Hepatocyte (in vitro differentiated cells): Measurements from ENCODE around the gene EIPR1. TPM values are rescaled to one million over a fixed set of nuclear protein-coding genes. Genes with fewer than 3 reads are reported as not detected.

ENCODE experiments used
- DNase-seq: peaks from one replicate; pipeline ENCODE4 v3.0.0-alpha.2; 2016; ENCODE audit warnings: low spot score
- H2AFZ ChIP-seq: fragments of 200-600 bp; sonication (generic); 2 replicates; pipeline ENCODE4 v1.6.0; 2016; ENCODE audit warnings: antibody characterized with exemption, mild to moderate bottlenecking
- H3K27ac ChIP-seq: fragments of 200-600 bp; sonication (generic); 2 replicates; pipeline ENCODE4 v1.5.1; 2016; ENCODE audit warnings: mild to moderate bottlenecking
- H3K27me3 ChIP-seq: fragments of 200-600 bp; sonication (generic); 2 replicates; pipeline ENCODE4 v1.6.1; 2016
- H3K36me3 ChIP-seq: fragments of 200-600 bp; sonication (generic); replicated peaks from 2 replicates; pipeline ENCODE4 v1.5.1; 2016; ENCODE audit warnings: low read depth; ENCODE audit not compliant: insufficient read depth
- H3K4me1 ChIP-seq: fragments of 200-600 bp; sonication (generic); 2 replicates; pipeline ENCODE4 v1.5.1; 2016; ENCODE audit warnings: mild to moderate bottlenecking, moderate library complexity; ENCODE audit not compliant: insufficient read depth
- H3K4me2 ChIP-seq: fragments of 200-600 bp; sonication (generic); 2 replicates; pipeline ENCODE4 v1.6.0; 2016
- H3K4me3 ChIP-seq: fragments of 200-600 bp; sonication (generic); 2 replicates; pipeline ENCODE4 v1.5.1; 2016; ENCODE audit warnings: mild to moderate bottlenecking
- H3K79me2 ChIP-seq: fragments of 200-600 bp; sonication (generic); 2 replicates; pipeline ENCODE4 v1.6.0; 2017; ENCODE audit warnings: mild to moderate bottlenecking
- H3K9me2 ChIP-seq: fragments of 200-600 bp; sonication (generic); replicated peaks from 2 replicates; pipeline ENCODE4 v1.6.0; 2017; ENCODE audit warnings: mild to moderate bottlenecking; ENCODE audit not compliant: insufficient read depth
- H3K9me3 ChIP-seq: fragments of 200-600 bp; sonication (generic); 2 replicates; pipeline ENCODE4 v1.5.1; 2016; ENCODE audit warnings: low read depth, mild to moderate bottlenecking
- H4K20me1 ChIP-seq: fragments of 200-600 bp; sonication (generic); 2 replicates; pipeline ENCODE4 v1.6.0; 2016; ENCODE audit warnings: mild to moderate bottlenecking; ENCODE audit not compliant: insufficient read depth, poor library complexity, severe bottlenecking
- CTCF ChIP-seq: fragments of 200-600 bp; sonication (generic); IDR thresholded peaks from 2 replicates; pipeline ENCODE4 v1.5.1; 2016; ENCODE audit warnings: antibody characterized with exemption, mild to moderate bottlenecking; ENCODE audit not compliant: poor library complexity
- EZH2 ChIP-seq: fragments of 200-600 bp; sonication (generic); IDR thresholded peaks from 2 replicates; pipeline ENCODE4 v1.6.1; 2016; ENCODE audit warnings: antibody characterized with exemption, mild to moderate bottlenecking, borderline replicate concordance
- EZH2phosphoT487 ChIP-seq: fragments of 200-600 bp; sonication (generic); IDR thresholded peaks from one replicate; pipeline ENCODE4 v1.6.1; 2018; ENCODE audit warnings: antibody characterized with exemption, mild to moderate bottlenecking, low read depth, moderate library complexity; ENCODE audit not compliant: unreplicated experiment, severe bottlenecking
- WGBS: methylation state at CpG from one replicate; pipeline ENCODE4 v1.1.6; 2016; ENCODE audit warnings: low lambda C conversion rate; ENCODE audit errors: missing lambda C conversion rate; 5-methylcytosine and 5-hydroxymethylcytosine counted together
- polyA plus RNA-seq: library from polyadenylated mRNA; unstranded; fragments of >200 nt; fragmentation: Nextera tagmentation; extraction: Ambion mirVana; gene quantifications from 2 replicates; pipeline ENCODE4 v1.2.1, GENCODE V29; 2016
- total RNA-seq: library from RNA; depleted of rRNA; stranded (reverse); fragments of >200 nt; gene quantifications from 2 replicates; pipeline ENCODE4 v1.2.3, GENCODE V29; 2014

The EIPR1 gene
- total and polyA plus RNA-seq, 2 experiments from 2014 or later, result 27.4 to 42.3 TPM

GRCh38 chr2:3256605-3257004, 121.0 kb downstream of the EIPR1 start:
- Histone ChIP-seq H3K4me1 (no peaks in the 10 kb centered on the region), H4K20me1 (no peaks in the 10 kb centered on the region), H3K36me3 (no peaks in the 10 kb centered on the region), H3K27ac (no peak overlapping the region), H3K27me3 (no peaks in the 10 kb centered on the region), H3K4me3 (no peak overlapping the region), H3K9me3 (no peaks in the 10 kb centered on the region), H3K4me2 (no peak overlapping the region), H3K79me2 (no peaks in the 10 kb centered on the region), H3K9me2 (no peaks in the 10 kb centered on the region), H2AFZ (no peak overlapping the region)
- TF ChIP-seq EZH2phosphoT487, result no peak
- TF ChIP-seq EZH2, result no peak
- TF ChIP-seq CTCF, result no peak
- 97% methylated on average over 12 of the region's 13 CpGs for WGBS
- no peak for DNase-seq

GRCh38 chr2:3256157-3256556, 121.5 kb downstream of the EIPR1 start:
- 97% methylated on average over 16 of the region's 16 CpGs for WGBS

GRCh38 chr2:3254442-3254941, 123.1 kb downstream of the EIPR1 start:
- DNase-seq, result no peak
- Histone ChIP-seq H4K20me1 (no peaks in the 10 kb centered on the region), H3K4me1 (no peaks in the 10 kb centered on the region), H2AFZ (no peak overlapping the region), H3K4me2 (no peak overlapping the region), H3K79me2 (no peaks in the 10 kb centered on the region), H3K27me3 (no peaks in the 10 kb centered on the region), H3K4me3 (no peak overlapping the region), H3K36me3 (no peaks in the 10 kb centered on the region), H3K9me3 (no peaks in the 10 kb centered on the region), H3K27ac (no peak overlapping the region), H3K9me2 (no peaks in the 10 kb centered on the region)
- 91% methylated on average over 10 of the region's 10 CpGs for WGBS
- TF ChIP-seq EZH2phosphoT487 (no peak), EZH2 (no peak), CTCF (no peak)

More at GRCh38 chr2:3256157-3256556, 121.5 kb downstream of the EIPR1 start:
- H3K27ac ChIP-seq, result no peak overlapping the region
- H3K4me1 ChIP-seq, result no peaks in the 10 kb centered on the region
- TF ChIP-seq EZH2phosphoT487 (no peak), EZH2 (no peak), CTCF (no peak)
- H3K9me2 ChIP-seq, result no peaks in the 10 kb centered on the region
- H4K20me1 ChIP-seq, result no peaks in the 10 kb centered on the region
- no peaks in the 10 kb centered on the region for H3K79me2 ChIP-seq
- DNase-seq, result no peak
- H3K4me3 ChIP-seq, result no peak overlapping the region
- no peak overlapping the region for H3K4me2 ChIP-seq
- no peak overlapping the region for H2AFZ ChIP-seq
- H3K27me3 ChIP-seq, result no peaks in the 10 kb centered on the region
- no peaks in the 10 kb centered on the region for H3K9me3 ChIP-seq
- no peaks in the 10 kb centered on the region for H3K36me3 ChIP-seq
